SK-N-MC (cell line): ENCODE measurements around the gene ETFDH.

ENCODE experiments used
- EZH2 ChIP-seq: fragments of 200-600 bp; sonication (generic); IDR thresholded peaks from one replicate; pipeline ENCODE4 v1.6.1; 2017; ENCODE audit warnings: antibody characterized with exemption
- FOXP2 ChIP-seq: optimal IDR thresholded peaks from 2 replicates; pipeline ENCODE3; 2011; ENCODE audit warnings: mild to moderate bottlenecking, moderate library complexity; ENCODE audit not compliant: insufficient read depth; ENCODE audit errors: extremely low read length, control extremely low read depth
- POLR2AphosphoS5 ChIP-seq: IDR thresholded peaks from 2 replicates; pipeline ENCODE4 v1.6.1; 2012; ENCODE audit warnings: mild to moderate bottlenecking, low read depth, low read length, borderline replicate concordance

- TF ChIP-seq EZH2 (no peak), POLR2AphosphoS5 (no peak), FOXP2 (no peak)
Observed at GRCh38 chr4:158652920-158653319, 19.2 kb upstream of the ETFDH start.
